ENCODE results near the gene ESRP2.

ESRP2 gene

DNA sequence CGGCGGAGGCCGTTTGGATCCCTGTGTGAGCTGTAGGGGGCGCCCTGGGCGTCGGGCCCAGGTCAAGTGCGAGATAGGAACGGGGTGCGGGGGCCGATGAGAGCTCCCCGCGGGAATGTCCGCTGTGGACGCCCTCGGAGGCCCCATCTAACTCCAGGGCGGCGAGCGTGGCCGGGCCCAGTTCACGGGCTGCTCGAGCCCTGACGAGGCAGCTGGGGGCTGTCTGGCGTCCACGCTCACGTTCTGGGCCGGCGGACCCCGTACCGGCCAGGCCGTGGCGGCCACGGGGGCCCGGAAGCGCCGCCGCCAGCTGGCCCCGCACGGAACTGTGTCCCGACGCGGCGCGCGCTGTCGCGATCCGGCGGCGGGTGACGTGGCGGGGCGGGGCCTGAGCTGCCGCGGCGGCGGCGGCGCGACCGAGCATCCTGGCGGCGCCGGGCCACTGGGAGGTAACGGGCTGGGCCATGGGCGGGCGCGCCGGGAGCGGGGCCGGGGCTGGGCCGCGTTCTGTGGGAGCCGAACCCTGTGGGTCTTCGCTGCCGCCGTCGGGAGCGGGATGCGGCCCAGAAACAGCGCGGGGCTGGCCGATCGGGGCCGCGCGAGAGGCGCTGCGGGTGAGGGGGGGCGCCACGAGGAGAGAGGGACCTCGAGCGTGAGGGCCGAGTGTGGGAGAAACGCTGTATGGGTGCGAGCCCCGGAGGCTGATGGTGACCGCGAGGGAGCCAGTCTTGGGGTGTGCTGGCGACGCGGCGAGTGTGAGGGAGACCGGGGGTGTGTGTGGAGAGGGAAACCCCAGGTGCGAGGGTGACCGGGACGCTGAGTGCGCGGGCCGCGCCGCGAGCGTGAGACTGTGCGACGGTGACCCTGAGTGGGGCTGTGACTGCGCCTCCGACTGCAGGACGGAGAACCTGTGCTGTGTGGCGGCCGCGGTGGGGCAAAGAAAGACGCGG, 28.5 kb upstream of the ESRP2 start, which contains the start of gene SLC7A6:
SLC7A6 (plus strand) TSS at position 399 of the 950 bp plus-strand sequence. CDS start 10,201 bp downstream, outside the sequence.
- H3K27ac ChIP-seq = peak within 1 kb of the TSS; percentile 97
- peaks cover 42% of the 10 kb centered on the region for H4K20me1 ChIP-seq
- H3K9ac ChIP-seq = peak within 1 kb of the TSS; percentile 94
- no peak for TF ChIP-seq Cebpa-rat (IDR thresholded peaks at IDR 0.05)
- peaks cover 41% of the 10 kb centered on the region for H3K36me3 ChIP-seq
- H3K9me3 ChIP-seq = no peaks in the 10 kb centered on the region
- no peaks in the 10 kb centered on the region for H3K27me3 ChIP-seq
- peaks cover 77% of the 10 kb centered on the region for H3K4me1 ChIP-seq
- peak within 1 kb of the TSS; percentile 88 for H3K4me3 ChIP-seq
- H3K4me2 ChIP-seq = peak within 1 kb of the TSS; percentile 82

- H3K36me3 ChIP-seq = peaks cover 41% of the 10 kb centered on the region
- H3K9me3 ChIP-seq = no peaks in the 10 kb centered on the region
- H3K4me2 ChIP-seq = peak overlapping the region; percentile 82
- TF ChIP-seq Cebpa-rat (IDR thresholded peaks at IDR 0.05) = no peak
- H3K27ac ChIP-seq = peak overlapping the region; percentile 97
- H3K27me3 ChIP-seq = no peaks in the 10 kb centered on the region
- H3K4me1 ChIP-seq = peaks cover 82% of the 10 kb centered on the region
- peaks cover 34% of the 10 kb centered on the region for H4K20me1 ChIP-seq
- H3K4me3 ChIP-seq = peak overlapping the region; percentile 88
- peak overlapping the region; percentile 94 for H3K9ac ChIP-seq
Measured at GRCh38 chr16:68263559-68264127, 27.7 kb upstream of the ESRP2 start.

- Histone ChIP-seq H3K27ac (peak overlapping the region; percentile 99), H3K27me3 (no peaks in the 10 kb centered on the region), H3K9me3 (no peaks in the 10 kb centered on the region), H3K36me3 (peaks cover 52% of the 10 kb centered on the region), H3K9ac (peak overlapping the region; percentile 88), H4K20me1 (no peaks in the 10 kb centered on the region), H3K4me1 (peaks cover 92% of the 10 kb centered on the region), H3K4me3 (no peak overlapping the region), H3K4me2 (peak overlapping the region; percentile 95)
- no peak for TF ChIP-seq Cebpa-rat (IDR thresholded peaks at IDR 0.05)
Measured at GRCh38 chr16:68259007-68259825, 23.3 kb upstream of the ESRP2 start.

- Histone ChIP-seq H3K36me3 (peaks cover 62% of the 10 kb centered on the region), H3K27me3 (no peaks in the 10 kb centered on the region), H3K4me3 (peak overlapping the region; percentile 48; the same call in 1 of the 2 replicates), H4K20me1 (no peaks in the 10 kb centered on the region), H3K9me3 (no peaks in the 10 kb centered on the region), H3K4me2 (peak overlapping the region; percentile 95), H3K9ac (peak overlapping the region; percentile 88), H3K27ac (peak overlapping the region; percentile 99), H3K4me1 (peaks cover 94% of the 10 kb centered on the region)
- no peak for TF ChIP-seq Cebpa-rat (IDR thresholded peaks at IDR 0.05)
Measured at GRCh38 chr16:68257906-68258800, 22.2 kb upstream of the ESRP2 start.

GRCh38 chr16:68257251-68257905, 21.5 kb upstream of the ESRP2 start:
- Histone ChIP-seq H3K4me3 (peak overlapping the region; percentile 48; the same call in 1 of the 2 replicates), H3K36me3 (peaks cover 70% of the 10 kb centered on the region), H3K9ac (peak overlapping the region; percentile 88)

GRCh38 chr16:68255712-68256111, 19.8 kb upstream of the ESRP2 start:
- Histone ChIP-seq H3K27ac (peak overlapping the region; percentile 99), H3K36me3 (peaks cover 68% of the 10 kb centered on the region), H3K4me1 (peaks cover 99% of the 10 kb centered on the region)

More at GRCh38 chr16:68257251-68257905, 21.5 kb upstream of the ESRP2 start:
- Histone ChIP-seq H4K20me1 (no peaks in the 10 kb centered on the region), H3K4me2 (peak overlapping the region; percentile 95), H3K4me1 (peaks cover 96% of the 10 kb centered on the region), H3K27ac (peak overlapping the region; percentile 99), H3K9me3 (no peaks in the 10 kb centered on the region), H3K27me3 (no peaks in the 10 kb centered on the region)
- TF ChIP-seq Cebpa-rat (IDR thresholded peaks at IDR 0.05) = peak; percentile 84

DNA sequence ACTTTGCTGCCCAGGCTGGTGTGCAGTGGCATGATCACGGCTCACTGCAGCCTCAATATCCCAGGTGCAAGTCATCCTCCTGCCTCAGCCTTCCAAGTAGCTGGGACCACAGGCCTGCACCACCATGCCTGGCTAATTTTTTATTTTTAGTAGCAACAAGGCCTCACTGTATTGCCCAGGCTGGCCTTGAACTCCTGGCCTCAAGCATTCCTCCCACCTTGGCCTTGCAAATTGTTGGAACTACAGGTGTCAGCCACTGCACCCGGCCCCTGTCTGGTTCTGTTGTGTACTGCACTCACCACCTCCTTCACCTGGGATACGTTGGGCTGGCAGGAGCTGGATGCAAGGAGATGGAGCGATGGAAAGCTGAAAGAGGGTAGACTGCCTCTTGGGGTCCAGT, 17.8 kb upstream of the ESRP2 start:
- H3K9me3 ChIP-seq = no peaks in the 10 kb centered on the region
- peak overlapping the region; percentile 74 for H3K4me2 ChIP-seq
- peak overlapping the region; percentile 99 for H3K27ac ChIP-seq
- H3K4me3 ChIP-seq = no peak overlapping the region
- H3K9ac ChIP-seq = no peak overlapping the region
- H3K36me3 ChIP-seq = peaks cover 64% of the 10 kb centered on the region
- no peaks in the 10 kb centered on the region for H3K27me3 ChIP-seq
- no peaks in the 10 kb centered on the region for H4K20me1 ChIP-seq
- TF ChIP-seq Cebpa-rat (IDR thresholded peaks at IDR 0.05) = no peak
- peaks cover 98% of the 10 kb centered on the region for H3K4me1 ChIP-seq

More at GRCh38 chr16:68255712-68256111, 19.8 kb upstream of the ESRP2 start:
- H3K9me3 ChIP-seq = no peaks in the 10 kb centered on the region
- H3K27me3 ChIP-seq = no peaks in the 10 kb centered on the region
- no peaks in the 10 kb centered on the region for H4K20me1 ChIP-seq
- peak overlapping the region; percentile 95; the same call in 1 of the 2 replicates for H3K4me2 ChIP-seq
- TF ChIP-seq Cebpa-rat (IDR thresholded peaks at IDR 0.05) = no peak
- peak overlapping the region; percentile 45 for H3K9ac ChIP-seq
- H3K4me3 ChIP-seq = no peak overlapping the region

DNA sequence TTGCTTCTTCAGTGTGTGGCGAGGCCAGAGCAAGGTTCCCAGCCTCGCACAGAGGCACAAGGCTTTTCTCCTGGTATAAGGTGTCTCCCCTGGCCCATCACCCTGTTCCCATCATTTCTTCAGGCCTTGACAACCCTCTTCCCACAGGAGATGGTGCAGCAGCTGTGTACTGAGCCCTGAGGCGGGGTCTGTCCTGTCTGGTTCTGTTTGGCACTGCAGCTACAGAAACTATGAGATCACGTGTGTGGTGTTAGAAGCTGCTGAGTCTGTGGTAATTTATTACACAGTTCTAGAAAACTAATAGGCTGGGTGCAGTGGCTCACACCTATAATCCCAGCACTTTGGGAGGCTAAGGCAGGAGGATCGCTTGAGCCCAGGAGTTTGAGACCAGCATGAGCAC, 16.5 kb upstream of the ESRP2 start:
- Histone ChIP-seq H3K4me2 (peak overlapping the region; percentile 74), H3K4me3 (no peak overlapping the region), H3K27ac (peak overlapping the region; percentile 99), H3K9me3 (no peaks in the 10 kb centered on the region), H4K20me1 (no peaks in the 10 kb centered on the region), H3K9ac (peak overlapping the region; percentile 69), H3K4me1 (peaks cover 98% of the 10 kb centered on the region), H3K27me3 (no peaks in the 10 kb centered on the region), H3K36me3 (peaks cover 69% of the 10 kb centered on the region)
- TF ChIP-seq Cebpa-rat (IDR thresholded peaks at IDR 0.05) = no peak

Data from BLaER1 (cell line).